Heart right ventricle (tissue), 16 donors: Measurements from ENCODE around the gene GSTO1. TPM values are rescaled to one million over a fixed set of nuclear protein-coding genes. Genes with fewer than 3 reads are reported as not detected.

ENCODE experiments used
- ATAC-seq, 8 donors: fragments of 200-7000 bp; cut with Tn5 transposase; one replicate each; pipeline ENCODE4 v1.9.1; 2020; ENCODE audit warnings: mild to moderate bottlenecking in 8 of 8, moderate library complexity in 8 of 8, moderate number of reproducible peaks in 1 of 8
- DNase-seq, 2 donors: peaks; one replicate each; pipeline ENCODE4 v3.0.0-alpha.2; 2020
- H3K27ac ChIP-seq, 10 donors: fragments of 200-600 bp; sonication (generic) in 2 of 10; one replicate each; pipeline versions ENCODE4 v1.5.0 to v1.8.0; 2020 to 2022; ENCODE audit warnings: mild to moderate bottlenecking in 3 of 10
- H3K27me3 ChIP-seq, 7 donors: fragments of 200-600 bp; one replicate each; pipeline ENCODE4 v1.8.0; 2021 to 2022; ENCODE audit warnings: mild to moderate bottlenecking in 2 of 7
- H3K36me3 ChIP-seq, 9 donors: fragments of 200-600 bp; sonication (generic) in 1 of 9; one replicate each; pipeline versions ENCODE4 v1.5.0 to v1.8.0; 2020 to 2022; ENCODE audit warnings: mild to moderate bottlenecking in 2 of 9
- H3K4me1 ChIP-seq, 9 donors: fragments of 200-600 bp; sonication (generic) in 1 of 9; one replicate each; pipeline versions ENCODE4 v1.5.0 to v1.8.0; 2020 to 2022; ENCODE audit warnings: mild to moderate bottlenecking in 4 of 9
- H3K4me3 ChIP-seq, 10 donors: fragments of 200-600 bp; sonication (generic) in 2 of 10; one replicate each; pipeline versions ENCODE4 v1.5.0 to v1.8.0; 2020 to 2022; ENCODE audit warnings: mild to moderate bottlenecking in 7 of 10, moderate library complexity in 2 of 10
- H3K9me3 ChIP-seq, 11 donors: fragments of 200-600 bp in 10 of 11; sonication (generic) in 2 of 11; one replicate each; pipeline versions ENCODE4 v1.5.0 to v1.8.0; 2013 to 2022; ENCODE audit warnings: mild to moderate bottlenecking in 2 of 11, control low read depth in 1 of 11, moderate library complexity in 1 of 11
- WGBS, 2 donors: extraction: QIAGEN DNeasy Blood & Tissue Kit; methylation state at CpG; one replicate each; pipeline ENCODE4 v1.1.7; 2013; ENCODE audit warnings: inconsistent platforms in 1 of 2; 5-methylcytosine and 5-hydroxymethylcytosine counted together
- intact Hi-C, 10 donors: fragments of 100-400 bp; cut with DNase I; formaldehyde crosslinking; loops; one replicate each; pipeline versions ENCODE4 v1.11.1 to v1.14.2; 2022
- polyA plus RNA-seq, 2 donors: library from polyadenylated mRNA; stranded (reverse); fragments of 200-250 nt; gene quantifications; one replicate each; pipeline ENCODE4 v1.2.3, GENCODE V29; 2013
- total RNA-seq, 10 donors: library from RNA; stranded (reverse); fragmentation: NEBNext Ultra II Directional in 3 of 10; extraction: Animal tissue kit (Norgen Biotek cat#: 25700) in 3 of 10; gene quantifications; one replicate each; pipeline versions ENCODE4 v1.2.1 to v1.2.4, GENCODE V29; 2021 to 2023
- TF ChIP-seq, protein P1 (sequence below), 9 donors: fragments of 200-600 bp; sonication (generic) in 2 of 9; IDR thresholded peaks; one replicate each; pipeline versions ENCODE4 v1.5.0 to v1.8.0; 2021 to 2022; ENCODE audit warnings: antibody characterized with exemption in 9 of 9, mild to moderate bottlenecking in 5 of 9, moderate library complexity in 1 of 9
- donor health status: Arrhythmogenic right ventricular cardiomyopathy.
- donor health status: ischemic (EF 13 %, LVEDD 7.1; RV severe dilation, severe dysfunction).
- donor health status: healthy with polysubstance abuse.
- donor health status: DM: no; HTN: yes; CAD: no.
- donor health status: DM: no; HTN: no; CAD: no.
- donor health status: ischemic (EF 25% LVEDD 6.9; RV normal size, moderate dysfunction).
- donor health status: ischemic (EF 25% LVEDD 5.7; RV mildly dilated, moderate dysfunction).
- donor health status: healthy.
- donor health status: DM: yes; HTN: yes; CAD: no.
- donor health status: Ischemic cardiomyopathy.
- donor health status: ischemic (EF 35%, LVEDD 5.7; RV mildly dilated, moderate dysfunction).
- donor health status: nonischemic (EF 11% LVEDD 7.7; RV severe dilation, severe dysfunction).
- donor health status: DM: yes; HTN: yes; CAD: no.
- donor health status: PGD.
- donor health status: ischemic (EF 29% LVEDD 5.4; RV normal size, mild dysfunction).
- donor health status: nonischemic (EF 23%, LVEDD 6.1; RV moderate dilation, normal function).

Gene GSTO1
- total and polyA plus RNA-seq, 12 donors, result 161 to 570 (median 226) TPM

DNA sequence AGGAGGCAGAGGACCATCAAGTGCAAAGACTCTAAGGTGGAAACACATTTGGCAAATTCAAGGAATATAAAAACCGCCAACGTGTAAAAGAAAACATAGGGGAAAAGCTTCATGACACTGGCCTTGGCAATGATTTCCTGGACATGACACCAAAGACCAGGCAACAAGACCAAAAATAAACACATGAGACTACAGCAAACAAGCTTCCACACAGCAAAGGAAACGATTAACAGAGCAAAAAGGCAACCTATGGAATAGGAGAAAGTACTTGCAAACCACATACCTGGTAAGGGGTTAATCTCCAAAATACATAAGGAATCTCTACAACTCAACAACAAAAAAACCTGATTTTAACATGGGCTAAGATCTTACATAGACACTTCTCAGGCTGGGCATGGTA is 3.5 kb downstream of the GSTO1 start:
- H3K4me1 ChIP-seq, result peaks cover 8 to 86% (median 71%) of the 10 kb centered on the region in 9 donors
- H3K36me3 ChIP-seq, result peaks cover 0 to 70% (median 39%) of the 10 kb centered on the region in 9 donors
- 53 to 56% methylated on average over 3 of the region's 3 CpGs for WGBS, 2 donors
- ATAC-seq (no peak), DNase-seq (no peak)
- TF ChIP-seq, protein P1, sequence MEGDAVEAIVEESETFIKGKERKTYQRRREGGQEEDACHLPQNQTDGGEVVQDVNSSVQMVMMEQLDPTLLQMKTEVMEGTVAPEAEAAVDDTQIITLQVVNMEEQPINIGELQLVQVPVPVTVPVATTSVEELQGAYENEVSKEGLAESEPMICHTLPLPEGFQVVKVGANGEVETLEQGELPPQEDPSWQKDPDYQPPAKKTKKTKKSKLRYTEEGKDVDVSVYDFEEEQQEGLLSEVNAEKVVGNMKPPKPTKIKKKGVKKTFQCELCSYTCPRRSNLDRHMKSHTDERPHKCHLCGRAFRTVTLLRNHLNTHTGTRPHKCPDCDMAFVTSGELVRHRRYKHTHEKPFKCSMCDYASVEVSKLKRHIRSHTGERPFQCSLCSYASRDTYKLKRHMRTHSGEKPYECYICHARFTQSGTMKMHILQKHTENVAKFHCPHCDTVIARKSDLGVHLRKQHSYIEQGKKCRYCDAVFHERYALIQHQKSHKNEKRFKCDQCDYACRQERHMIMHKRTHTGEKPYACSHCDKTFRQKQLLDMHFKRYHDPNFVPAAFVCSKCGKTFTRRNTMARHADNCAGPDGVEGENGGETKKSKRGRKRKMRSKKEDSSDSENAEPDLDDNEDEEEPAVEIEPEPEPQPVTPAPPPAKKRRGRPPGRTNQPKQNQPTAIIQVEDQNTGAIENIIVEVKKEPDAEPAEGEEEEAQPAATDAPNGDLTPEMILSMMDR (IDR thresholded peaks at IDR 0.05), result no peak
- peak overlapping the region in 4 of 10 donors; percentile 12 to 100 (median 41) for H3K27ac ChIP-seq
- no peaks in the 10 kb centered on the region for H3K27me3 ChIP-seq
- H3K4me3 ChIP-seq, result no peak overlapping the region
- H3K9me3 ChIP-seq, result no peaks in the 10 kb centered on the region
- intact Hi-C loops, result loop anchor here in 2 of 10 donors (10.0 kb wide), 1 partner anchor 133 kb away; the partner anchor contains the start of gene SFR1 (in 2 of the 2)

DNA sequence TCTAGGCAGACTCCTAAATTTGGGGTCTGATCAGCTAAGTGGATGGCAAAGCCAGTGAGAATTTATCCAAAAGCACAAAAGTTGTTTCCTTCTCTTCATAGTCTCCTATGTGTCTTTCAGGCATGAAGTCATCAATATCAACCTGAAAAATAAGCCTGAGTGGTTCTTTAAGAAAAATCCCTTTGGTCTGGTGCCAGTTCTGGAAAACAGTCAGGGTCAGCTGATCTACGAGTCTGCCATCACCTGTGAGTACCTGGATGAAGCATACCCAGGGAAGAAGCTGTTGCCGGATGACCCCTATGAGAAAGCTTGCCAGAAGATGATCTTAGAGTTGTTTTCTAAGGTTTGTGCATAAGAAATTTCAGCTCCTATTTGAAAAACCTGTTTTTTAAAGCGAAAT is 4.8 kb downstream of the GSTO1 start:
- TF ChIP-seq, protein P1 (IDR thresholded peaks at IDR 0.05), result no peak
- intact Hi-C loops, result loop anchor here in 2 of 10 donors (10.0 kb wide), 1 partner anchor 135 kb away; the partner anchor contains the start of gene SFR1 (in 2 of the 2)

DNA sequence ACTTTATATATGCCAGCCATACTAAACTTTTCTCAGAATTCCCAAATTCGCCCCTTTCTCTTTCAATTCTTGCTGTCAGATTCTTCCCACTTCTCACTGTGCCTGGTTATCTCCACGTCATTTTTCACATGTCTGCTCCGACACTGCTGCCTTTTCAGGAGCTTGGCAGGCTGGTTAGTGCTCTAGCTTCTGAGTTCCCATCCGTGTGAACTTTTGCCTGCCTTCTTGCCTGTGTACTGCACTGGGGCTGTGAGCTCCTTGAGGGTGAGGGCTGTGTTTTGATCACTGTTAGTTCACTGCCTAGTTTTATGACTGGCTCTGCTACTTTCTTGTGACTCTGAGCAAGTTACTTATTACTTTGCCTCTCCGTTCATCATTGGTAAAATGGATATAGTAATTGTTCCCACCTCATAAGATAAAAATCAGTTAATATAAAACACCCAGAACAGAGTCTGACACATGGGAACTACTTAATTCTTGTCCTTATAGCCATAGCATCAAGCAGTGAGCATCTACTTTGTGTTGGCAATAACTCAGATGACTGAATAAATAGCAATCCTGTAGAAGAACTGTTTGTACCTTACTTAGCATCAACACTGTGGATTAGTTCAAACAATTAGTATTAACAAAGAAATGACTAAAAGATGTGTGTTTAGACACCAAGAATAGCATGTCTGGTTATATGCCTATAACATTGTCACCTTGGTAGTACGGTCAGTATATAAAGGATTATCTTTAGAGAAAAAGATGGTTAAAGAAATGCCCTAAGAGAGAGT is 5.5 kb downstream of the GSTO1 start:
- ATAC-seq (peak in 6 of 8 donors; percentile 32 to 69 (median 53)), DNase-seq (peak in 1 of 2 donors; percentile 38)
- WGBS, 2 donors, result 56 to 59% methylated on average over 6 of the region's 6 CpGs
- H3K27me3 ChIP-seq, result no peaks in the 10 kb centered on the region
- peak overlapping the region in 9 of 10 donors; percentile 6 to 100 (median 68) for H3K27ac ChIP-seq
- TF ChIP-seq, protein P1 (IDR thresholded peaks at IDR 0.05), result no peak
- H3K4me3 ChIP-seq, result no peak overlapping the region
- H3K4me1 ChIP-seq, result peaks cover 8 to 88% (median 74%) of the 10 kb centered on the region in 9 donors
- intact Hi-C loops, result loop anchor here in 2 of 10 donors (10.0 kb wide), 1 partner anchor 135 kb away; the partner anchor contains the start of gene SFR1 (in 2 of the 2)
- H3K9me3 ChIP-seq, result no peaks in the 10 kb centered on the region
- peaks cover 0 to 89% (median 47%) of the 10 kb centered on the region in 9 donors for H3K36me3 ChIP-seq

More for the DNA sequence above, 4.8 kb downstream of the GSTO1 start:
- peak overlapping the region in 9 of 10 donors; percentile 6 to 100 (median 68) for H3K27ac ChIP-seq
- H3K27me3 ChIP-seq, result no peaks in the 10 kb centered on the region
- no peak for DNase-seq
- peaks cover 0 to 82% (median 43%) of the 10 kb centered on the region in 9 donors for H3K36me3 ChIP-seq
- H3K4me3 ChIP-seq, result no peak overlapping the region
- peaks cover 8 to 84% (median 74%) of the 10 kb centered on the region in 9 donors for H3K4me1 ChIP-seq
- WGBS, 2 donors, result 83 to 87% methylated on average over 3 of the region's 3 CpGs
- no peaks in the 10 kb centered on the region for H3K9me3 ChIP-seq
- ATAC-seq, result no peak

DNA sequence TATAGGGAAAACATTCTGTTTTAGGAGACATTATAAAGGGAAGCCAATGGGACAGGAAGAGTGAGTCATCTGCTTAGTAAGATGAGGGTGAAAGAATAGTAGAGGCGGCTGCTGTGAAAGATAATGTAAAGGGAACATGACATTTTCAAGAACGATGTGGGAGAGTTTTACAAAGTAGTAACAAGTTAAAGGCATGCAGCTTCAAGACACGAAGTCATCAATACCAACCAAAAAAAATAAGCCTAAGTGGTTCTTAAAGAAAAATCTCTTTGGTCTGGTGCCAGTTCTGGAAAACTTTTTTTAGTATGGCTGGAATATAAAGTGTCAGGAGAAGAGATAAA is 6.1 kb downstream of the GSTO1 start:
- Histone ChIP-seq H3K4me3 (no peak overlapping the region), H3K4me1 (peaks cover 8 to 89% (median 73%) of the 10 kb centered on the region in 9 donors), H3K36me3 (peaks cover 0 to 95% (median 52%) of the 10 kb centered on the region in 9 donors), H3K27ac (peak overlapping the region; percentile 24 to 100 (median 68)), H3K9me3 (no peaks in the 10 kb centered on the region), H3K27me3 (no peaks in the 10 kb centered on the region)
- TF ChIP-seq, protein P1 (IDR thresholded peaks at IDR 0.05), result no peak
- intact Hi-C loops, result no loop called here
- ATAC-seq, result peak in 3 of 8 donors; percentile 25 to 47 (median 29)
- no peak for DNase-seq
- 10 to 11% methylated on average over 3 of the region's 3 CpGs for WGBS, 2 donors
